HG02981 (cell line): ENCODE measurements around the gene PLEKHA6.

ENCODE experiments used
- ATAC-seq: cut with Tn5 transposase; IDR thresholded peaks from one replicate; pipeline ENCODE4 v1.9.1; 2021; ENCODE audit warnings: mild to moderate bottlenecking, moderate library complexity; ENCODE audit not compliant: unreplicated experiment

The PLEKHA6 gene

DNA sequence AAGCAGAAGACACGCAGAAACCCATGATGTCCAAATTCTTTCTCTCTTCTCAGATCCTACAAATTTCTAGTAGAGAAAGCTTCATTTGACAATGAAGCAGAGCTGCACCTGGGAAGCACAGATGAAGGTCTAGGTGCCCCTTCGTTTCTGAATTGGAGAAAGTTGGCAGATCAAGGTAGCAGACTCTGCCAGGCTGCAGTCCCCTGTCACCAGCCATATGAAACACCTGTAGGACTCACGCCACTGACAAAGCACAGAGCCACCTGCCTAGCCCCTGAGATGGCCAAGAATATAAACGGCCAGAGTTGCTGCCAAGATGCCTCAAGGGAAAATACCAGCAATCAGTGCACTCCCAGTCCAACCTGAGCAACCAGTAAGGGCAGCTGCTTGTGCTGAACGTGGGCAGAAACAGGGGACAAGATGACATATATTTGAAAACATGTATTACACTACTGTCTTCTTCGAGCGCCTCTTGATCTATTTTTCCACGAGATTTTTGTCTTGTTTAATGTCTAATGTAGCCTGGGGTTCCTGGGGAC lies 20.6 kb upstream of the PLEKHA6 start:
- no peak for ATAC-seq

DNA sequence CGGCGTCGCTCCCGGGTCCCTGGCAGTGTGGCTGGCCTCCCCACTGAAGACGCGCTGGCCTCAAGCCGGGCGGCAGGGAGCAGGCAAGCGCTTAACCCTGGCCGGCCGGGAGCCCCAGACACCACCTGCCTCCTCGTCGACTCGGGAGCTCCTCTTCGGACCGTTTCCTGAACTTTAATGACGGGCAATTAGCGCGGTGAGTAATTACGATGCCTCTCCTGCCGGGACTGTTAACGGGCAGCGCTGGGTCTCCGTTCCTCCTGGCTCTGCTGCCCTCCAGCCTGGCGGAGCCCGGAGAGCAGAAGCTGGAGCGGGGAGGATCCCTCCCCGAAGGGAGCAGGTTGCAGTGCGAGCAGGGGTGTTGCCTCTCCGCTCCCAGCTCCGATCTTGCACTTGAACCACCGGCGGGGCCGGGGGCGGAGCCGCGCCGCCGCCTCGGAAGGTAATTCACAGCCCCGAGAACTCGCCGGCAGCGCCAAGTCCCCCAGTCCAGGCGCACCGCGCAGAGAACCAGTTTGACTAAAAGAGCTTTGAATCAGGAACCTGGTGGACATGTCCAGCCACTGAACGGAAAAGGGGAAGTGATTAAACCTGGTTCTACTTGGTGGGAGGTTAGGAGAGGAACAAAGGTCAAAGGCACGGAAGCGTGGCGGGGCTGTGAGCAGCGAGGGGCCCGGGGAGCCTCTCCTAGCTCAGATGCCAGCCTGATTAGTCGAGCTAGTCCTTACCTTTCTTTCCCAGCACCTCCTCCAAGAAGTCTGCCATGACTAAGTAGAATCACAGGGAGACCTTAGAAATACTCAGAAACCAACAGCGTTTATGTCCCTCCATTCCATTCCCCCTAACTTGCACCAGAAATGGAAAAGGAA lies 18.3 kb upstream of the PLEKHA6 start:
- no peak for ATAC-seq

DNA sequence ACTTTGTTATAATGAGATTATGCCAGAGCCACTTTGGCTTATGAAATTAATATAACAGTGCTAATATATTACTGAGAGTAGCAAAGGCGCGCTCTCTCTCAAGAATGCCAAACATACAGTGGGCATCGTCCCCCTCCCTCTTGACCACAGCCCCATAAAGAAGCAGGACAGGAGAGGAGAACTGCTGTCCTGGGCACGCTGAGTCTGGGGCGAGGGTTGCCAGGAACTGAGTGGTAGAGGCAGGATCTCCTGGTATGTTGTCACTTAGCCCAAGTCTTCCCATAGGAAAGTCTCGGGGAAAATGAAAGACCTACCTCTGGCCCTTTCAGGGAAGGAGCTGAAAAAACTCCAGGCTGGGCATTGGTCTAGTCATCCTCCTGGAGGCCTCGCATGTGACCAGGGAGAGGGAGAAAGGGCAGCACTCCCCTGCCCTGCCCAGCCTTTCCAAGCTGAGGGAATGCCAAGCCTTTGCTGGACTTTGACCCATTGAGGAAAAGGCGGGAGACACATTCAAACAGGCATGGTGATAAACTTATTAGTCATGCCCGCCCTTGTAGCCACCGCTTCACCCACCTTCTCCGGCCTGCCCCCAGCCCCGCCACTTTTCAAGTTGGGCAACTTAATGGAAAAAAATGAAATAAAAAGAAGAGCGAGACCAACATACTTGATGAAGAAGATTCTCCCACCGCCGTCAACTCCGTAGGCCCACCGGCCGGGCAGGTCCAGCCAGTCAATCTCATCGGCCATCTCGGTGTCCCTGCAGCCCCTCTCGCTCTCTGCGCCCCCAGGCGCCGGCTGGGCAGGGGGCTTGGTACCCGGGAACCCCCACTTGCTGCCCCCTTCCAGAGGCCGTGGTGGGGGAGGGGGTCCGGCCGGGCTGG lies 17.4 kb upstream of the PLEKHA6 start:
- ATAC-seq, result no peak

DNA sequence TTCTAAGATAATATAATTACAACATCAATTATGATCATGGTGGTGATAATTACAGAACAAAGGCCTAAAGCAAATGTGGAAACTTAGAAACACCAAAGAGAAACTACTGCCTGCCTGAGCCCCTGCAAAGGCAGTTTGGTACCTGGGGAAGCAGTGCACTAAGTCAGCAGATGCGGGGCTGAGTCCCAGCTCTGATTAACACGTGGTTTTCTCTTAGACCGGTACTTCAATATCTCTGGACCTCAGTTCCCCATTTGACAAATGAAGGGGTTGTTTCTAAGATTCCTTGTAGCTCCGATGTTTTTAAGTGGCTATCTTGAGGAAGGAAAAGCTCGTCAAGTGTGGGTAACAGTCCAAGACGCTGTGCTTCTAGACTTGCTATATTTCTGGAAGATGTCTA lies 16.7 kb upstream of the PLEKHA6 start:
- no peak for ATAC-seq

DNA sequence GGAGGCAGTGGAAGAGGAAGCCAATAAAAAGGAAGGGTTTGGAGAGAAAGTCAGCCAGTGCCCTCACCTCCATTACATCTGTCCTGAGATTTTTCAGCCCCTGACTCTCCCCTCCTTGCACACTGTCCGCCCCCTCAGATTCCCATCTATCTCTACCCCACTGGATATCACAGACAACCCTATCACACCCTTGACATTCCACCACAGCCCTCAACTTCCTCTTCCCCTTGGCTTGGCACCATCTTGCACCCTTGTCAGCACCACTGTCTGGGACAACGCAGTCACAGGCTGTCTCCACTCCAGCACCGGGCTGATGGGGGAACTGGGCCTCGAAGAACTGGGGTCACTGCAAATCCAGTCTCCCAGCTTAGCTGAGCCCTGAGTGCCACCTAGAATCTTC lies 14.2 kb upstream of the PLEKHA6 start:
- ATAC-seq, result no peak

DNA sequence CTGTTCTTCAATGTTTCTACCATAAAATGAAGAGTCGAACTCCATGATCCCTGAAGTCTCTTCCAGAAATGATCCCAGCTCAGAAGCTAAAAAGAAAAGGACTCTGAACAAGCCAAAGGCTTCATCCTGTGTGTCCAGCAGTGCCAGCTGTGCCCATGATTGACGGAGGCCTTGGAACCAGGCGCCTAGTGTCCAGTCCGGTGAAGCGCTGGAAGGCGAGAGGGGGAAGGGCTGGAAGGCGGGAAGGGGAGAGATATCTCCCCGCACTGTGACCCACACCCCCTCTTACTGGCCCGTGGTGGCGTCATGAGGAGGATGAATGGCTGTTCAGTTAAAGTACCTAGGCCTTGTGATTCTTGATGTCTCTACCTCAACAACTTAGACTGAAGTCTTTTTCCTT lies 10.4 kb upstream of the PLEKHA6 start:
- ATAC-seq, result no peak

DNA sequence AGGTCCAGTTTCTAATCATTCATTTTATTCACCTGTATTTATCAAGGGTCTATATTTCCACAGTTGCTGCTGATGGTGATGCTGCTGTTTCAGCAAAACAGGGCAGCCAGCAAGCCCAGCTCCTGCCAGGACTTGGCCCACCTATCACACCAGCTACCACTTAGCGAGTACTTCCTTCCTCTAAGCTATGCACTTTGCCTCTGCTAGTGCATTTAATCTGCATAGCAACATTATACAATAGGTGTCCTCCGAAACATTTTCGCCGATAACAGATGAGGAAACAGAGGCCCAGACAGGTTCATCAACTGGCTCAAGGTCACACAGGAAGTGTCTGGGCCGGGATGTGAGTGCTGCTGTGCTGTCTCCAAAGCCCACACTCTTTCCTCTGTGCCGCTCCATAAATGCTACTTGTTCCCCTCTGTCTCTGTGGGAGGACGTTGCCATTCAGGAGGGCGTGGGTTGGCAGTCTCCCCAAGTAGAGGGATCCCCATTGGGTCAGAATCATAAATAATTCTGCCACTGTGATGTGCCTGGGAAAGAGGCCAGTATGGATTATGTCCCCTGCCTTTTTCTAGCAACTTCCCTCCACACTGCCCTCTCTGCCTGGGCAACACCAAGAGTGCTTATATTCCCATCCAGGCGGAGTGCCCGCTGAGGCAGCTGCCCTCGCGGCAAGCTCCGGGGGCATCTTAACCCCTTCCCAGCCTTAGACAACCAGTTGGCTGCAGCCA lies 9.4 kb upstream of the PLEKHA6 start:
- ATAC-seq, result no peak

DNA sequence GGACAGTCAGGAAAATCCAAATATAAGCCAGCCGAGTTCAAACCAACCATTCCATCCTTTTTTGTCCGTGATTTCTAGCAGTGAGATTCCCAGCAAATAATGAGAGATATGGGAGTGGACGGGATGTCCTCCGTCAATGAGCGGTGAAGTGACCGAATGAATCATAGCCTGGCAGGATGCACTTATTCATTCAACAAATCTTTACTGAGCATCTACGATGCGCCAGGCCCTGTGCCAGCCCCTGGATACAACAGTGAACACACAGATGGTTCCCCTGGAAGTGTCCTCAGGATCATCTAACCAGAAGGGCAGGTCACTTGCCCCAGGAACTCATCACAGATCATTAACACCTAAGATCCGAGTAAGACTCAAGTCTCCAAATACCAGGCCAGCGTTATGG lies 8.2 kb upstream of the PLEKHA6 start:
- ATAC-seq, result no peak

DNA sequence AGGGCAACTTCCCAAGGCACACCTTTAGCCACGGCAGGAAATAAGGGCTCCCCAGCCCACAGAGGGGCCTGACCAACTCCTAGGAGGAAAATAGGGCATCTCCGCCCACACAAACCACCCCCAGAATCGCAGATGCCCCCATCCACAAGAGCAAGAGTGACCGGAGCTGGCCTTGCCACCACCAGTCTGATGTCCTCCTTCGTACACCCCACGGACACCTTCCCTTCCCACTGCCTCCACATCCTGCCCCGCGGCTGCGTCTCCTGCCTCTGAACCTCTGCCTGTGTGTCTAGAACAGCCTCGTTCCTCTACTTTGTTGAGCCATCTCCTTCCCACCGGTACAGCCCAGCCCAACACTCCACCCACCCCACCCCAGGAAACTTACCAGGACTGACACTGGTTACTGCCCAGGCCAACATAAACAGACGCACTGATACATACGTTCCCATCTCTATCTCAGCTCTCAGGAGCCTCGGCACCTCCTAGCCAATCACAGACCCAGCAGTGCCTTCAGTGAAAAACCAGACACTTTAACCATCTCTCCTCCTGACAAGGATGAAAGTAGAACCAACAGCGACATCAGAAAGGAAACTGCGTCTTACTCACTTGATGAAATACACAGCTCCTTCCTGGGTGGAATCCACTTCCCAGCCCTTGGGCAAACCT lies 7.6 kb upstream of the PLEKHA6 start:
- no peak for ATAC-seq

DNA sequence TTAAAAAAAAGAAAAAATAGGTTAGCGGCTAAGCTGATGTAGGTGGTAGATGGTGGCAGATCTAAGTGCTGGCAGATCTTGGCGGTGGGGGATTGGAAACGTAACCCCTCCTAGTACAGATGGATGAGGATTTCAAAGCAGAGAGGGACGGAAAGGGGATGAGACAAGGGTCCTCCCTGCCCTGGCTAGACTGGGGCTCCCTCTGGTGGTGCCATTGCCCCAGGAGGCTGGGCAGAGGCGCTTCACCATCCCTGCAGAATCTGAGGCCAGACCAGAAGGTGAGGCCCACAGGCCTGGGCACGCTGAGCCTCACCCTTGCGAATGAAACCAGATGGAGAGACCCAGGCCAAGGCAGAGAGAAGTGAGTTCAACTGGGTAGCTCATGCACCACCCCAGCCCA lies 7.0 kb upstream of the PLEKHA6 start:
- ATAC-seq, result no peak

DNA sequence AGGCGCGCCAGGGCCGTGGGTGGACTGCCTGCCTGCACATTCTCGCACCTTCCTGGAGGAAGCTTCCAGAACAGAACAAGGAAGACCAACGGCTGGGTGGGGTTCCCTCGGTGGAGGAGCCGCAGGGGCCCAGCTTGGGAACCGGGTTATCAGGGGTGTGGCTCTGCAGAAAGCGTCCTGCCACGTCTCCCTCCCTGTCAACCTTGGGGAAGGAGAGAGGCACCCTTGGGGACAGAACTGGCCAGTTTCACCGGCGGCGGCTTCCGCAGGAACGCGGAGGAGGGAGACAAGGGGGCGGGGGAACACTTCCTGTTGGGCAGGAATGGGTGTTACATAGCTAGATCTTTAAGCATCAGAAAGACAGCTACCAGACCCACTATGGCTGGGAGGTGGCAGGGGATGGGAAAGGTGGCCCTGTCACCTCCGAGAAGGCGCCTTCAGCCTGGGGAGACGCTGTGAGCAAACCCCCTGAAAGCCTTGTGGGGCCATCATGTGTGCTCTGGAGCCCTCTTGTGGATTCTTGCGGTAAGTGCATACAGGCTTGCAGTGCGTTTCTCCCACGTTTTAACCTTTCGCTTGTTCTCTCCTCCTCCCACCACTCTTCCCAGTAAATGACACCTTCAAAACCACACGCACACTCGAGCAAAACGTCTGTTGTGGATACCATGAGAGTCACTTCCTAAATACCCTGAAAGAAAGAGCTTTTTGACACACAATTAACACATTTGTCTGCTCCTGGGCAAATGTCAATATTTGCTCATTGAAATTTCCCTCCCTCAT lies 3.8 kb upstream of the PLEKHA6 start:
- peak; percentile 65 for ATAC-seq

DNA sequence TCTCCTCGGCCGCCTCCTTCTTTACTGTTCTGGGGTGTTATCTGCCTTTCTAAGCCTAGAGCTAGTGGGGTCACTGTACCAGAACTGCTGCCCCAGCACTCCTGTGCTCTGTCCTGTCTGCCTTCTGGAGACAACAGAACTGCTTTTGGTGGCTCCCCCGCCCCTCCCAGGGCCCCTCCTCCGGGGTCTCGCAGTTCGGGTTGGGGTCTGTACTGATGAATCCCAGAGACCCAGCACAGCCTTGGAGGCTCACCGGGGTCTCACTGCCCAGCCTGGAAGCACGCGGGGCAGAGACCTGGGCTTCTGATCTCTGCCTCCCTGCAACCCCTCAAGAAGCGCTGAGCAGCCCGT lies 3.2 kb upstream of the PLEKHA6 start:
- ATAC-seq, result no peak

DNA sequence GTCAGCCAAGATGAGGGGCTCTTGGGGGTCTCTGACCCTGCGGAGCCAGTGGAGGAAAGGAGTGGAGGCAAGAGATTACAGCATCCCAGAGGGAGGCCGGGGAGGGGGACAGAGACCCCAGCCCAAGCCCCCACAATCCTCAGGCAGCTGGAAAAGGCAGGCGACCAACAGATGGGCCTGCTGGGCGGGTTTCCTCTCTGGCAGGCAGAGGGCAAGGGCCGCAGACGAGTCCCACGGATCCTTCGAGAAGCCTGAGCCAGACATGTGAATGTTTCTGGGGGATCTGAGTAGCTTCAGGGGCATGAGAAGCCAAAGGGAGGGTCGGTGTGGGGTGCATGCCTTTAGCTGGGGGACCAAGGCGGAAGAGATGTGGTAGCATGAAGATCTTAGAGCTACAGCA lies 2.1 kb upstream of the PLEKHA6 start:
- no peak for ATAC-seq

DNA sequence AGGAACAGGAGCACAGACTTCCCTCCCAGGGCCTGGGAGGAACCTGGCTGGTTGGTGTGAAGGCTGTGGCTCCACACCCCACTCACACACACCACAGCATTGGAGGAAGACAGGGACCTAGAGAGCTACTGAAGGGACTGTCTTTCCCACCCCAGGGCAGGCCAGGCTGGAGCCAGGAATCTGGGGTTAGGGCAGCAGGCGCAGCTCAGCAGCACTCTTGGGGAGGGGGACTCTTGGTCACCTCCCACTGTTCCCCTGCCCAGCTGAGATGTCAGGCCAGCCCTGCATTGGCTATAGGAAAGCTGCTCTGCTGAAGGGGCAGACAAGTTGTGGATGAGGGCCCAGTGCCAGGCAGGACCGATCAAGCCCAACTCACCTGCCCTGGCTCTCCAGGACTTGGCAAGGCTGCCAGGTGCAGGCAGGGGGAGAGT lies 1.6 kb upstream of the PLEKHA6 start:
- no peak for ATAC-seq

DNA sequence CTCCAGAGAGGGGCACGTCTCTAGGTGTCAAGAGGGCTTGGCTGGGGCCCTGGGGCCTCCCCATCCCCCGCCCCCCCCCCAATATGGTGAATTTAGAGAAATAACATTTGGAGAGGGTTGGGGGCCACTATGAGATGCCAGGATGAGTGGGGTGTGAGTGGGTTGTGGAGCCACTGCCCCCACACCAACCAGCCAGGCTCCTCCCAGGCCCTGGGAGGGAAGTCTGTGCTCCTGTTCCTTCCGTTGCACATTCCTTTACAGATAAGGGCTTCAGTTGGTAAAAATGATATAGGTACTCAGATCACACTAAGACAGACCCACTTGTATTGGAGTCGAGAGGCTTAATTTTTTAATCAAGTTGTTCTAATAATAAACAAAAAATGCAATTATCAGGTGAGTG lies 585 bp upstream of the PLEKHA6 start:
- no peak for ATAC-seq

DNA sequence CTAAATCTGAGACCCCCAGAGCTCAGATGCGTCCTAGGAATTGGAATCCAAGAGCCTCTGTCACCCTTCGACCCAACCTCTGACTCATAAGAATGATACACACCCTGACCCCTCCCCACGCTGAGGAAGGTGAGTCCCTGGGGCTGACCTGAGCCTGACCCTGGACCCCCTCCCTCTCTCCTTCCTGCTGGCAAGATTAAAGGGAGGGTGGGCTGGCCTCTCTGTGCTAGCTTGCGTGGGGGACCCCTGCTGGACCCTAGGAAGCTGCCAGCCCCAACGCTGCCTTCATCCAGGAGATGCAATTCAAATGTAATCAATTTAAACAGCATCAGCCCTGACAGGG lies 627 bp downstream of the PLEKHA6 start:
- no peak for ATAC-seq

DNA sequence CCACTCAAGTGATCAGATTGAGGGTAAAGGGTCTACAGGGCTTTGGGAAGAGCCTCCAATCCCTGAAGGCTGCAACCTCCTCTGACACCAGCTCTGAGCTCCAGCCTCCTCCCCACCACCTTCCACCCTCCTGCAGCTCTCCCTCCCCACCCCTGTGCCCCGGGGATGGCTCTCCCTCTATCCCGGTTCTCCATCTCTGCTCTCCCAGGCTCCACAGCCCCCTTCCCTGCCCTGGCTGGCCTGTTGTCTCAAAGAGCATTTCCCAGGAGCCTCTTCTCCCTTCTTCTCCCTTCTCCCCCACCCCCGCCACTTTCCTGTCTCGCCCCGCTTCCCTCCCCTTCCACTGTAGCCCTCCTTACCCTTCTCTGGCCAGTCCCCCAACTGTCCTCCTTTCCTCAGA lies 1.1 kb downstream of the PLEKHA6 start:
- no peak for ATAC-seq

DNA sequence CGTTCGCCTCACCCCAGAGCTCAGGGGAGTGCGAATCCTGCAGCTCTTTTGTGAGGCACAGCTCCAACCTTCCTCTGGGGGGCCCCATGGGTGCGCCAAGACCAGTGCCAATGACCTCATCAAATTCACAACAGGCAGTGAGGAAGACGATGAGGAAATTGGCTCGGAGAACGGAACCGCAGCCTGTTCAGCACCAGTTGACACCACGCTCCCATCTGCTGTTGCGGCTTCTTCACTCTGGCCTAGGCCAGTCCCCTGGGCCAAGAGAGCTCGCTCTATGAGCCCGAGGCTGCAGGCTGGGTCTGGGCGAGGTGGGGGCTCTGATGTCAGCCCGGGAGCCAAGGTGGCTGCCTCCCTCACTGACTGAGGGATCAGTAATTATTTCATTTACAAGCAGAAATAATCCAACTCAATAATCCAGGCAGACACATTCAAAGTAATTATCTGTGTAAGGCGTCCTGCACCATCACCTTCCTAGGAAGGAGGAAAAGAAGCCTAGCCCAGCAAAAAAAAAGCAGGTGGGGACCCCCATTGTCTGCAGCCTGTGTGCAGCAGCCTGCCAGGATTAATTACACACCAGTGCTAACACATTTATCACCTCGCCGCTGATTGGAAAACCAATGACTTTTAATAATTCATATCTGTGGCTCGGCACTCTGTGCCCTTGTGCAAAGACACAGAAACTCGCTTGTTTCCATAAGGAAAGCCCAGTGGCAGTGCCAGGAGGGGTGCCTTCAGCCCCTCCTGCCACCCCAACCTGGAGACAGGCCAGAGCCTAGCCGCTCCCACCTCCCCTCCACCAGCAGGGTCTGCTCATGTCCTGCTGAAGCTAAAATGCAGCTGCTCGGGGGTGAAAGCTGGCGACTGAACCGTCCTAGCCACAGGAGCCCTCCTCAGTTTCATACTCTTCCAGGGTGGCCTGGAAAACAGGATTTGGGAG lies 1.9 kb downstream of the PLEKHA6 start:
- no peak for ATAC-seq

DNA sequence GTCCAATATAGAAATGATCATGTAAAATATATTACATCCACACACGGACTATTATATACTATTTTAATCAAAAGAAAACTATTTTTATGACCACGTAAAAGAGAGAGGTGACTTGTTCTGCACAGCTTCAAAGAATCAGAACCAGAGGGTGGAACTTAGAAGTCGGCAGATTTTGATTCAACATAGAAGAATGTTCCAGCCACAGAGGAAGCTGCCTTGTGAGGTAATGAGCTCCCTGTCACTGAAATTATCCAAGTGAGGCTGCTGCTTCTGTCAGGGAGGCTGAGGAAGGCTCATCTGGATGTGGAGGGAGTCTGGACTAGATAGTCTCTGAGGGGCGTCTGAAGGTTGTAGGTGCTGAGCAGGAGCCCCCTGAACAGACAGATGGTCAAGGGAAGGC lies 2.7 kb downstream of the PLEKHA6 start:
- ATAC-seq, result no peak
